Stimulated activated naive CD4-positive, alpha-beta T cell treated with Interleukin-2 at 50 U/mL for 16 hours (primary cell): ENCODE data around the gene C1orf232.
A peak's percentile ranks its signal among the peaks of the same experiment; 100 is the strongest.

Experiments used
- DNase-seq: peaks from one replicate; lab custom pipeline; 2025; lab: John Stamatoyannopoulos, UW

C1orf232 gene

DNA sequence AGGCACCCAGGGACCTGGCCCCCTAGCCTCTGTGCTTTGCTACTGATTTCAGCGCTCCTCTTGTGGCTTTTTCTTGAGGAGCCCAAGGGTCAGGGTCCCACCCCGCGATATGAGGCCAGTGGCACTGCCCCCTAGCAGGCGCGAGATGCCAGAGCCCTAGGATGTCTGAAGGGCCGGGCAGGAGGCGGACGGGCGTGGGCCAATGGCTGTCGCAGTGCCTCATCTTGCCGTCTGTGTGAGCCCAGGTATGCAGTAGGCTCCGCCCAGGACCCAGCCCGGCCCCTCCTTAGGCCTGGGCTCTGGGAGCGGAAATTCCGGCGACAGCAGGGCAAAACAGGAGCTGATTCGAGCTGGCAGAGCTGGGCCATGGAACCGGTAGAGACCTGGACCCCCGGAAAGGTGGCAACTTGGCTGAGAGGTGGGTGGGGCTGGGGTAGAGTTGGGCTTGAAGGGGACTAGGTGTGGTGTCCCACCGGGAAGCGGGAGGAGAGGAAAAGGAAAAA lies 8.5 kb upstream of the C1orf232 start, which contains the start of gene CNKSR1:
CNKSR1 (plus strand) TSS at position 310 of the 503 bp plus-strand sequence; CDS start at position 367, 57 bp downstream.
- no peak for DNase-seq

DNA sequence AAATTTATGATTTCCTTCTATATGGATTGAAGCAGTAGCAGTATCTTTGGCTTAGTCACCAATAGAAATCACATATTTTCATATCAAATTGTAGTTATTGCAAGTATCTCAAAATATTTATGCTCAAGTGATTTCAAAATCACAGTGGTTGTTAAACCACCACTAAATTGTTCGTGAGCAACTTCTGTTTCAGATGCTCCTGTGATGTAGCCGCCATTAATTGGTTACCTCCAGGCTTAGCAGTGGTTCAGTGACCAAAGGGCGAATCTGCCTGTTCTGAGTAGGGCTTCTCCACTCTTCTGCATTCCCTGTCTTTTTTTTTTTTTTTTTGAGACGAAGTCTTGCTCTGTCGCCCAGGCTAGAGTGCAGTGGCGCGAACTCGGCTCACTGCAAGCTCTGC lies 6.6 kb upstream of the C1orf232 start:
- no peak for DNase-seq

DNA sequence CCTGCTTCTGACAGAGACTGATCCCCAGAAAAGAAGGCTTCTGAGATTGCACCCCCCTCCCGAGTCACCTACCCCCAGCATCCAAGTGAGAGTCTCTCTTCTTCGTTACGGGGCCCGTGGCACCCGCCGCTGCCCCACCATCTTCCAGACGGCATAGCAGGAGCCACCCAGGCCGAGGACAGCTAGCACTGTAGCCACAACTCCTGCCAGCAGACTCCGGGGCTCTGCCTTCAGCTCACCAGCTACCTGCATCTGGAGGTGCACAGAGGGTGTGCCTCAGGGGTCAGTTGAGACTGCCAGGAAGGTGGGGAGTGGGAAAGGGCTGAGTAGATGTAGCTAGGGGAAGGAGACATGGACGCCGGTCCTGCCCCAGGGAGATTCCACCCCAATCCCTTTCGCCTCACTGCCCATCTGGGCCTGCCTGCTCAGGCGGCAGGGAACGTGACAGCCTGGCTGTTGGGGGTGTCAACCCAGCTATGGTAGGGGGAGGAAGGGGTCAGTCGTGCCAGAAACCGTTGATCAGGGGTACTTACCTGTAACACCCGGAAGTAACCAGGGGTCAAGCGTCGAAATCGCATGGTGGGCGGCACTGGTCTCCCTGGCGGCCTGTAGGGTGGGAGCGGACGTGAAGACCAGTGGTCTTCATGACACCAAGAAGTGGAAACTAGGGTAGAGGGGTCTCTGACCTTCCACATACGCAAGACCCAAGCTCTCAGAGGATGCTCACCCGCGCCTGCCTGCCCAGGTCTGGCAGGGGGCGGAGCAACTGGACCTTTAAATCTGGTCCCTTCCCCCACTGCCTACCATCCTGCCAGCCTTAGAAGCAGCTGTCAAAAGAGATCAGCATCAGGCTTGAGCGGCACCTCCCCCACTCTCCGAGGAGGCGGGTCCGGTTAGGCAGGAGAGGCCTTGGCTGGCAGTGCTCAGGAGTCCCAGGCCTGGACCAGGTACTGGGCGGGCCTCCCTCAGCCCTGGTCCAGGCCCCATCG lies 2.6 kb upstream of the C1orf232 start, which contains the start of gene ZNF593OS:
ZNF593OS (minus strand) TSS at position 749 of the 989 bp plus-strand sequence; CDS start at position 578, 171 bp downstream.
- no peak for DNase-seq

DNA sequence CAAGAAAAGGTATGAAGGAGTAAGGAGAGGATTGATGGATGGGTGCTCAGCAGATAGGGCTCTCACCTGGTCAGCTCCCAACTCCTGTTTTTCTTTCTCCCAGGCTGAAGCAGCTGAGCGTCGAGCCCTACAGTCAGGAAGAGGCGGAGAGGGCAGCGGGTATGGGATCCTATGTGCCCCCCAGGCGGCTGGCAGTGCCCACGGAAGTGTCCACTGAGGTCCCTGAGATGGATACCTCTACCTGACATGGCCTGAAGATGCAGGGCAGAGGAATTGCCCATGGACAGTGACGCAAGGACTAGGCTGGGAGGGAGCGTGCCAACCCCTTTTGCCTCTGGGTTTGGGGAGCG lies 1.7 kb upstream of the C1orf232 start:
- no peak for DNase-seq

DNA sequence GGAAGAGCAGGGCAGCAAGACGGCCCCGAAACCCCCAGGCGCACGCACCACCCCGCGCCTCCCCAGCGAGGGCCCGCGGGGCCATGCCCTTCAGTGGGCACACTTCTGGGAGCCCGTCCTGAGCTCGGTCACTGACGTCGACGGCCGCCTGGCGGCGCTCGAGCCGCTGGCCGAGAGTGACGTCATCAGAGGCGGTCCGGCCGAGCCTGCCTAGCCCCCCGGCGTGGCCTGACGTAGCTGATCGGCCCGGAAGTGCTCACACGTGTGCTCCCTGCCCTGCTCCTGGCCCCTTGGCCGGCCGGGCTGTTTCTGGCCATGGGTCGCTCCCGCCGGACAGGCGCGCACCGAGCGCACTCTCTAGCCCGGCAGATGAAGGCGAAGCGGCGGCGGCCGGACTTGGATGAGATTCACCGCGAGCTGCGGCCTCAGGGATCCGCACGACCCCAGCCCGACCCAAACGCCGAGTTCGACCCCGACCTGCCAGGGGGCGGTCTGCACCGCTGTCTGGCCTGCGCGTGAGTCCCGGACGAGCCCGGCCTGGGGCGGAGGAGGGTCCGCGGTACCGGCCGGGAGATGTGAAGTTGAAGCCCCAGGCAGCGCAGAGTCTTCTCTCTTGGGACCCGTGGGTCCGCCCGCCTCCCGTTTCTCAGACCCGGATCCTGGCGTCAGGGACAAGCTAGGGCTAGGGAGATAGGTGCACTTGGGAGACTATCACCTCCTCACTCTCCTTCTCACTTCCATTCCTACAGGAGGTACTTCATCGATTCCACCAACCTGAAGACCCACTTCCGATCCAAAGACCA lies 1.1 kb upstream of the C1orf232 start, which contains the start of gene ZNF593:
ZNF593 (plus strand) TSS at position 240 of the 803 bp plus-strand sequence; CDS start at position 316, 76 bp downstream.
- peak; percentile 79 for DNase-seq

DNA sequence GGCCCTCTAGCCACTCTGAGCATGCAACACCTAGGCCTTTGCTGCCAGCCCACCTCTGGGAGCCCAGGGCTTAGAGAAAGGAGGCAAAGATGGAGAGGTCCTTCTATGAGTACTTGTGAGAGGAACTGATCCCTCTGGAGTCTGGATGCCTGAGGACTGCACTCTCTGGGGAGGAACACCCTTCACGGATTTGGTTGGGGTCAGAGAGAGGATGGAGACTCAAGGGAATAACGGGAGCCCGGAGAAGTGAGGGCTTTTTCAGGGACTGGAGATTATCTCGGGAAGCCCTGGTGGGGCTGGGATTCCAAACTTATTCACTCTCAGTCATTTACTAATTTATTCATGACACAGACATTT lies 413 bp upstream of the C1orf232 start:
- DNase-seq, result no peak

DNA sequence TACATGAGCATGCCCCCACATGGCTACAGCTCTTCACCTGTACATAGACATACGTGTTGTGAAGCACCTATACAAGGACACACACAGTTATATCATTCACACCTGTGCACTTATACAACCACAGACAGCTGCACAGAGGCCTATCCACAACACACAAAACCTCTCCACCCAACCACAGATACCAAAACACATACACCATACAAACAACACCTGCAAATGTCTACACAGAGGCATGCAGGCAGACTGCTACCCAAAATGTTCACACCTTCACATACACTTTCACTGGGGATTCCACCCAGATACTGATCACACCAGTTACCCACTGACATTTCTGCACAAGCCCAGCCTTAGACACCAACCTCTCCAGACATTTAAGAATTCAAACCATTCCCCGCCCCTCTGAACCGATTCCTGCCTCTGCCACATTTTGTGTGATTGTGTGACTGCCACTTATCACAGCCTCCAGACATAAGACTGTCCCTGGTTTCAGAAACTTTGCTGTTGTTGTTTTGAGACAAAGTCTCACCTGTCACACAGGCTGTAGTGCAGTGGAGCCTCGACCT lies 2.0 kb downstream of the C1orf232 start:
- no peak for DNase-seq

DNA sequence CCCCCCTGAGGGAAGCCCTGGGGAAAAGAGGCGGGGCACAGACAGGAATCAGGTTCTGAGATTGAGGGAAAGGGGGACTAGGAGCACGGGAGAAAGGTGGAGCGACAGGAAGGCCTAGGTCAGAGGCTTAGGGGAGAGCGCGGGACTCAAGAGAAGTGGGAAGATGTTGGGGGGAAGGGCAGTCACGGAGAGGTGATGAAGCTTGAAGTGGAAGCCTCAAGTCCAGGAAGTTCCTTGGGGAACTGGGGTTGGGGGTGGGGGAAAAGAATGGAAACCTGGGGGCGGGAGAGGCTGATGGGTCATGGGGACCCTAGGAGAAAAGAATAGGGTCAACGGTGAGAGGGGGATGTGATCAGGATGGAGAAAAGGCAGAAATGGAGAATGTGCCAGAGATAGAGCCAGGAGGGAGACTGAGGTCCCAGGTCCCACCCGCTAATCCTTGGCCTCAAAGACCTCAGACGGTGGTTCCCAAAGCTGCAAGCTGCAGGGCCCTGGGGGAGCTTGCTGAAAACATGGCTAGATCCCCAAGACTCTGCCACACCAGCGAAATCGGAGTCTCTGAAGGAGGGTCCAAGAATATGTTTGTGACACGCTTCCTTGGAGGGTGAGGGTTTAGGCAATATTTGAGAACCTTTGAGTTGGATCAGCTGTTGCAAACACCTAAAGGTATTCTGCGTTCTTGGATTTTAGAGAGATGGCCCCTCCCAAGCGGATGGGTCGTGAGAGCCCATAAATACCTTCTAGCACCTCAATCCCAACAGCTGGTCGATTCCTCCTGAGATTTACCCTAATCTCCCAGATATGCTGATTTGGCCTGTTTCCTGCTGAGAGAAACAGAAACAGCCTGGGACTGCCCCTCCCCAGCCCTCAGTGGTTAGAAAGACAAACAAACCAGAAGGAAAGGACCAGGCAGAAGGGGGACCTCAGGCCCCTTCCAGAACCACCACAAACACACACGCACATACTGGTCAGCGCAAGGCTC lies 3.6 kb downstream of the C1orf232 start:
- DNase-seq, result no peak

DNA sequence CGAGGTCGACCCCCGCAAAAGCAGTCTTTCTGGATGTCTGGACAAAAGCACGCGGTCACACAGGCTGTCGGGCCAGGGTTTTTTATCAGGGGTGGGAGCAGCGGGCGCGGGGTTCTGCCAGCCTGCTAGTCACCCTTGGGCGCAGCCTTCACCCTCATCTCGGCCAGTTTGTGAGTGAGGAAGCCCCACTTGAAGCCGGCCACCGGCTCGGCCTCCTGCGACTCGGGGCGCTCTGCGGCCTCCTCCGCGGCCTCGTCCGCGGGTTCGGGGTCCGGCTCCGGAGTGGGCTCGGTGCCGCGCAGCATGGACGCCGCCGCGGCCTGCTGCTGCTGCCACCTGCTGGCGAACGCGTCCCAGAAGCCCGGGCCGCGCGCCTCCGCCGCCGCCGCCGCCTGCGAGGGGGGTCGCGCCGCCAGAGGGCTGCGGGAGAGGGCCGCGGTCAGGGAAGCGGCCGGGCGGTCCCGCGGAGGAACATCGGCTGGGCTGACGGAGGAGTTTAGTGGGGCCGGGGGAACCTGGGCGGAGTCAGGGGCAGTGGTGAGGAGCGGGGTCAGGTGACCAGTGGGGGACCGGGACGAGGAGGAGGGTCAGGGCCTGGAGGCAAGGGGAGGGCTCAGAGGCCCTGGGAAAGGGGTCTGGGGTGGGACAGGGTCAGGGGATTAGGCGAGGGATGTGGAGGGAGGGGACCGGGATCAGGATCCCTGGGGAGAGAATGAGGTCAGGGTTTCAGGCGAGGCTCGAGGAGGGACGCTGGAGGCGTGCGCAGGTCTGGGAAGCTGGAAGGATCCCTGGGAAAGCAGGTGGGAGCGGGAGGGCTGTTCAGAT lies 4.5 kb downstream of the C1orf232 start:
- peak; percentile 23 for DNase-seq

DNA sequence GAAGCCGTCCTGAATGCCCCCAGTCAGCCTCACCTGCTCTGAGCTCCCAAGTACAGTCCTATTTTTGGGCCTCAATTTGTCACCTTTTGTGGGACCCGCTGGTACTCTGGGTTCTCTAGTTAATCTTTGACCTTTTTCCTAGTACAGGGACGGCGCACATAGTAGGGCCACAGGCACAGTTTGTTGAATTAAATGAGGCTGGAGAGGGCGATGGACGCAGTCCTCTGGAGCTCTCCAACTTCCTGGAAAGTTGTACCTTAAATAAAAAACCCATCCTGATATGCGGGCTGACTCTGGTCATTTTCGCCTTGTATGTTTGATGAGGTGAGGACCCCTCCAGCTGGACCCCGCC lies 5.1 kb downstream of the C1orf232 start:
- no peak for DNase-seq

DNA sequence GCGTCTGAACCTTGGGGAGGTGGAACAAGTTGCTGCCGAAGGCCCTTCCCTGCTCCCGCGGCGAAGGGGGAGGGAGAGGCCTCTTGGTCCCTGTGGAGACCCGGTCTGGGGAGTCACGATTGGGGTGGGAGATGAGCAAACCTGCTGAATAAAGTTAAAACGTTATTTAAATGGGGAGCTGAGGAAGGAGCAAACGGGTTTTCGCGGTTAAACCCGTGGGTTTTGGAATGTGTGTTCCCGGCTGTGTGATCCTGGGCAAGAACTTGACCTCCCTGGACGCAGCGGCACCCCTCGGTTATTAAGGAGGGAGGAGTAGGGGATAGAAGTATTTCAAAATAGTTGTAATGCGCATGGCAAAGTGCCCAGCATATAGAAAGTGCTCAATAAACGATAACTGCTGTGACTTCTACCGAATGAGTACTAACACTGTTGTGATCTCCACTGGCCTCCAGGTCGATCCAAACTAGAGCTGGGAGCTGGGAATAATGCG lies 6.5 kb downstream of the C1orf232 start:
- no peak for DNase-seq

DNA sequence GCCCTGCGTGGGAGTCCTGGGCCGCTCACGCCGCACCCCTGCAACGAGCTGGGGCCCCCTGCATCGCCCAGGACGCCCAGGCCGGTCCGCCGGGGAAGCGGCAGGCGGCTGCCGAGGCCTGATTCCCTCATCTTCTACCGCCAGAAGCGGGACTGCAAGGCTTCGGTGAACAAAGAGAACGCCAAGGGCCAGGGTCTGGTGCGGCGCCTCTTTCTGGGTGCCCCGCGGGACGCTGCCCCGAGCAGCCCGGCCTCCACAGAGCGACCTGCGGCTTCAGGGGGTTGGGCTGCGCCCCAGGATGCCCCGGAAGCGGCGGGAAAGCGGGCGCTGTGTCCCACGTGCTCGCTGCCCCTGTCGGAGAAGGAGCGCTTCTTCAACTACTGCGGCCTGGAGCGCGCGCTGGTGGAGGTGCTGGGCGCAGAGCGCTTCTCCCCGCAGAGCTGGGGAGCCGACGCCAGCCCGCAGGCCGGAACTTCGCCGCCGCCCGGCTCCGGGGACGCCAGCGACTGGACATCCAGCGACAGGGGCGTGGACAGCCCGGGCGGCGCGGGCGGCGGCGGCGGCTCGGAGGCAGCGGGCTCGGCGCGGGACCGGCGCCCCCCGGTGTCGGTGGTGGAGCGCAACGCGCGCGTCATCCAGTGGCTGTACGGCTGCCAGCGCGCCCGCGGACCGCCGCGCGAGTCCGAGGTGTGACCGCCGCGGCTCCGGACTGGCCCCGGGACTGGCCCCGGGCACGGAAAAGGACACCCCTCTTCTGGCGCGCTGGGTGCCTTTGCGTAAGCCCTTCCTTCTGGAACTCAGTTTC lies 7.1 kb downstream of the C1orf232 start:
- DNase-seq, result peak; percentile 19

DNA sequence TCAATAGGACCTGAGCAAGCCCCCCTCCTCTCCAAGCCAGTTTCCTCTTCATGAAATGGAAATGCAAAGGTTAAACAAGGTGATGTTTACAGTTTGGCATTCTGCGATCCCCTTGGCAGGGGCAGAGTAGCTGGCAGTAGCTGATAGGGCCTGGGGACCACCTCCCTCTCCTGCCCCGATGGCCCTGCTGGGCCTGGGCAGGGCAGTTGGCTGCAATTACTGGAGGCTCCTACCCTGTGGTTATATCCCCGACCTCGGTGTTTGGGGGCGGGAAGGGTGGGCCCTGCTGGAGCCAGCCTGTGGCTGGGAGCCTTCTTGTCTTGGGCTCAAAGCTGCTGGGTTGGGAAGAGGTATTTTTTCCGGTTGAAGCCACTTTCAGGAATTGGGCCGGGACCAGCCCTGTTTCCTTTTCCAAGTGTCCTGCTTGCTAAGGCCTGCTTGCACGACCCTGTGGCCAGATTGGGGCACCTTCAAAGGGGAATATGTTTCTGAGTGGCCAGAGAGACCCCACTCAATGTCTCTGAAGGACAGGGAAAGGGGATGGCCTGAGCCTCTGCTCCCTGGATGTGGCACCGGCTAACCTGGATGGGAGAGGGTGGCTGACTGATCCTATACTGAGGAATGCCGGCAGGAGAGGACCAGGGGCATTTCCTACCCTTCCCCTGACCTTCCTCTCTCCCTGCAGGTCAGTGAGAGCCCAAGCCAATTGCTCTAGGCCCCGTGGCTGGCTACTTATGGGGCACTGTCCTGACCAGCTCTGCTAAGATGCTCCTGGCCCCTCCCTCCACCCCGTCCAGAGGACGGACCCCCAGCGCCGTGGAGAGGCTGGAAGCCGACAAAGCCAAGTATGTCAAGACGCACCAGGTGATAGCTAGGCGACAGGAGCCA lies 8.0 kb downstream of the C1orf232 start:
- DNase-seq, result no peak

DNA sequence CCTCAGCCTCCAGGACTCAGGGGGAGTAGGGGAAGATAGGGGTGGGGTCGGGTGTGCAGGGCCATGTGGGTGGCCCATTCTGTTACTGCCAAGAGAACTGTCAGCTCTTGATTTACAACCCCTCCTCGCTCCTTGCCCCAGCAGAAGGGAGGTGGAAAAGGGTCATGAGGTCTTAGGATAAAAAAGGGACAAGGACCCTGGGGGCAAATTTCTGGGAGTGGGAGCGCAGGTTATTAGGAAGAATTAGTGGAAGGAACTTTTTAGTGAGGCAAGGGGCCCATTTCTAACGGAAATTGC lies 9.1 kb downstream of the C1orf232 start:
- no peak for DNase-seq

DNA sequence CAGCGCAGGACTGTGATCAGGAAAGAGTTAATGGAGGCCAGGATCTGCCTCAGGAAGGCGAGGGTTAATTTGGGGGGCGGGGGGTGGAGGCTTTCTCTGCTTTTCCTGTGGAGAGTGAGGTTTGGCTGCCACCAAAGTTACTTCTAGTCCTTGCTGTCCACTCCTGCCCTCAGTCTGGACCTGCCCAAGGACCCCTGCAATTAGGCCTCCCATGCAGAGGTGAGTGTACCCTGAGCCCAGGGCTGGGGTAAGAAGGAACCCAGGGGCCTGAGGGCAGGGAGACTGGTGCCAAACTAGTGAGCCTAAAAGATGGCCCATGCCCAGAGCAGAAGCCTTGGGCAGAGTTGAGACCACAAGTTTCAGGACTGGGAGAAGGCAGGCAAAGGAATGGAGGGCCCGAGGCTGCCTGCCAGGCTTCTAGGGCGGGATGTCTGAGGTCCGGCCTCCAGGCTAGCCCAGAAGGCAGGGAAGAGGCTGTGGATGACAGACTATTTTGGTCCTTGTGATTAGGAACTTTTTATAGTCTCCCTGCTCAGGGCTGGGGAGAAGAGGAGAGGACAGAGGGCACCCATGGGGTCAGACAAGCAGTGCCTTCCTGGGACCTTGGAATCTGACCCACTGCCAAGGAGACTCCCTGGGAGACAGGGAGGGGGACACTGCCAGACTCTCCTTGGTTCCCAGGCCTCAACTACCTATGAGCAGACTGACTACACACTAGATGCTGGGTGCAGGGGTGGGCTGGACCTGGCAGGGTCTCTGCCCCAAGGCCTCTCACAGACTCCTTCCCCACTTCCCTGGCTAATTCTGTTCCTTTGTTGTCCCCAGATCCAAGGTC lies 9.6 kb downstream of the C1orf232 start, which contains the start of gene FAM110D:
FAM110D (plus strand) TSS at position 172 of the 835 bp plus-strand sequence. CDS start 2,213 bp downstream, outside the sequence.
- DNase-seq, result no peak

DNA sequence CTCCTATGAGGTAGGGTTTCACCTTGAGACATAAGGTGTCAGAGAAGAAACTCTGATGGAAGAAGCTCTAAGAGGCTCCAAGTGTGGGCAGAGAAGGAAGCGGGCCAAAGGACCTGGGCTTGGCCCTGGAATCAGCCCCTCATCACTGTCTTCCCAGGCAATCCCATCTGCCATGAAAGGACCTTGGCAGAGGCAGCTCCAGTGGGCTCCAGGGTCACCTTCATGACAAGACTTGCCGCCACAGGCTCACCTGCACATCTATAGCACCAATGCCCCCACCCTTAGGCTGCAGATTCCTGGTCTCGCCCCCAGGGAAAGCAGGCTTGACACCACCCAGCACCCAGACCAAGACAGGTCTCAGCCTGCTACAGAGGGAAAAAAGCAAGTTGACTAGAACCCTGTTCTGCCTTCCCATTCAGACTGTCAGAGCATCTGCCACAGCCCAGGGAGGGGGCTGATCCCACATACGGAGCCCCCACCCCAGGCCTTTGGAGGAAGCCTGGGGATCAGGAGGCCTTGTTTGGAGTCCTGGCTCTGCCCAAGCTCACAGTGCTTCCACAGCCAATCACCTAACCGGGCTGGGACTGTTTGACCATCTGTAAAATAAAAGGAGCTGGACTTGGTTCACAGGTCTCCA lies 10.4 kb downstream of the C1orf232 start:
- no peak for DNase-seq
